Mesodermal cell (in vitro differentiated cells): ENCODE measurements around the gene GNG13.
"Not testable (repeated sequence)": the region's sequence is repeated elsewhere in the genome, so short reads cannot be mapped to it uniquely, and the experiment has no call there.

Experiments used
- H3K27ac ChIP-seq: 2 replicates; pipeline ENCODE4 v1.7.0; 2013; ENCODE audit warnings: mild to moderate bottlenecking, low read depth, low read length, moderate library complexity; ENCODE audit not compliant: severe bottlenecking
- H3K36me3 ChIP-seq: 2 replicates; pipeline ENCODE4 v1.7.1; 2013; ENCODE audit warnings: mild to moderate bottlenecking, low read length, moderate library complexity; ENCODE audit not compliant: control insufficient read depth, insufficient read depth
- H3K4me1 ChIP-seq: one replicate; pipeline ENCODE4 v1.7.1; 2013; ENCODE audit warnings: mild to moderate bottlenecking, low read length; ENCODE audit not compliant: insufficient read depth, control insufficient read depth, poor library complexity, severe bottlenecking
- H3K4me3 ChIP-seq: 2 replicates; pipeline ENCODE4 v1.7.0; 2013; ENCODE audit warnings: low read length, control low read depth, mild to moderate bottlenecking; ENCODE audit not compliant: insufficient read depth, poor library complexity, severe bottlenecking; ENCODE audit errors: extremely low read depth
- H3K9me3 ChIP-seq: 2 replicates; pipeline ENCODE4 v1.7.1; 2013; ENCODE audit warnings: mild to moderate bottlenecking, low read length, moderate library complexity; ENCODE audit not compliant: control insufficient read depth
- WGBS, 2 experiments: methylation state at CpG; one replicate each; pipeline ENCODE4 v1.1.5; 2013; ENCODE audit warnings: missing lambda C conversion rate in 2 of 2; ENCODE audit not compliant: insufficient coverage in 2 of 2; 5-methylcytosine and 5-hydroxymethylcytosine counted together

Gene GNG13

GRCh38 chr16:841455-842060 lies 41.0 kb upstream of the GNG13 start:
- Histone ChIP-seq H3K36me3 (no peaks in the 10 kb centered on the region), H3K27ac (no peak overlapping the region), H3K9me3 (no peaks in the 10 kb centered on the region), H3K4me3 (no peak overlapping the region), H3K4me1 (no peaks in the 10 kb centered on the region)
- WGBS, 2 experiments: 93 to 94% methylated on average over 27 of the region's 27 CpGs

GRCh38 chr16:840561-841454 lies 40.3 kb upstream of the GNG13 start:
- H3K4me1 ChIP-seq: no peaks in the 10 kb centered on the region
- WGBS, 2 experiments: 88 to 95% methylated on average over 28 to 29 of the region's 34 CpGs
- no peaks in the 10 kb centered on the region for H3K36me3 ChIP-seq
- no peak overlapping the region for H3K27ac ChIP-seq
- peaks cover 7% of the 10 kb centered on the region for H3K9me3 ChIP-seq
- H3K4me3 ChIP-seq: no peak overlapping the region

- WGBS, 2 experiments: 88 to 94% methylated on average over 22 of the region's 24 CpGs
- H3K4me3 ChIP-seq: no peak overlapping the region
Measured at GRCh38 chr16:839643-840408, 39.3 kb upstream of the GNG13 start.

GRCh38 chr16:838741-839140 lies 38.2 kb upstream of the GNG13 start:
- H3K36me3 ChIP-seq: no peaks in the 10 kb centered on the region
- H3K4me3 ChIP-seq: no peak overlapping the region
- no peak overlapping the region for H3K27ac ChIP-seq
- WGBS, 2 experiments: 86 to 93% methylated on average over 2 to 14 of the region's 14 CpGs
- H3K4me1 ChIP-seq: no peaks in the 10 kb centered on the region
- H3K9me3 ChIP-seq: peaks cover 11% of the 10 kb centered on the region

More at GRCh38 chr16:839643-840408, 39.3 kb upstream of the GNG13 start:
- Histone ChIP-seq H3K4me1 (no peaks in the 10 kb centered on the region), H3K27ac (no peak overlapping the region), H3K36me3 (no peaks in the 10 kb centered on the region), H3K9me3 (peaks cover 11% of the 10 kb centered on the region)

DNA sequence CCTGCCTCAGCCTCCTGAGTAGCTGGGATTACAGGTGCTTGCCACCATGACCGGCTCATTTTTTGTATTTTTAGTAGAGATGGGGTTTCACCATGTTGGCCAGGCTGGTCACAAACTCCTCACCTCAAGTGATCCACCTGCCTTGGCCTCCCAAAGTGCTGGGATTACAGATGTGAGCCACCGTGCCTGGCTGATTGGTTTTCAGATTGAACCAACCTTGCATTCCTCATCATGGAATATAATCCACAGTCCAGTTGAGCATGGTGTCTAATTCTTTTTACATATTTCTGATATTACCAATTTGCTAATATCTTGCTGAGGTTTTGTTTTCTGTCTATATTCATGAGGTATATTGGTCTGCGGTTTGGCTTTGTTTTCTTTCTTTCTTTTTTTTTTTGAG lies 36.3 kb upstream of the GNG13 start:
- H3K9me3 ChIP-seq: peaks cover 11% of the 10 kb centered on the region
- H3K27ac ChIP-seq, H3K4me3 ChIP-seq, H3K36me3 ChIP-seq, H3K4me1 ChIP-seq: not testable (repeated sequence)
- WGBS, 2 experiments: 83 to 93% methylated on average over 1 to 3 of the region's 3 CpGs

GRCh38 chr16:836221-836620 lies 35.7 kb upstream of the GNG13 start:
- no peaks in the 10 kb centered on the region for H3K36me3 ChIP-seq
- no peak overlapping the region for H3K4me3 ChIP-seq
- no peak overlapping the region for H3K27ac ChIP-seq
- H3K9me3 ChIP-seq: peaks cover 11% of the 10 kb centered on the region
- WGBS, 2 experiments: 77 to 88% methylated on average over 1 to 3 of the region's 4 CpGs
- H3K4me1 ChIP-seq: no peaks in the 10 kb centered on the region

GRCh38 chr16:835373-835772 lies 34.8 kb upstream of the GNG13 start:
- WGBS, 2 experiments: 94 to 97% methylated on average over 6 to 8 of the region's 10 CpGs
- no peaks in the 10 kb centered on the region for H3K36me3 ChIP-seq
- H3K27ac ChIP-seq: no peak overlapping the region

GRCh38 chr16:833411-833810 lies 32.9 kb upstream of the GNG13 start:
- Histone ChIP-seq H3K27ac (no peak overlapping the region), H3K9me3 (peaks cover 11% of the 10 kb centered on the region), H3K36me3 (no peaks in the 10 kb centered on the region), H3K4me1 (no peaks in the 10 kb centered on the region), H3K4me3 (no peak overlapping the region)
- 90 to 91% methylated on average over 11 to 14 of the region's 14 CpGs for WGBS, 2 experiments

More at GRCh38 chr16:835373-835772, 34.8 kb upstream of the GNG13 start:
- H3K9me3 ChIP-seq: peaks cover 11% of the 10 kb centered on the region
- H3K4me3 ChIP-seq: no peak overlapping the region
- H3K4me1 ChIP-seq: no peaks in the 10 kb centered on the region

GRCh38 chr16:832652-833336 lies 32.3 kb upstream of the GNG13 start:
- 88 to 89% methylated on average over 14 to 24 of the region's 35 CpGs for WGBS, 2 experiments
- H3K36me3 ChIP-seq: no peaks in the 10 kb centered on the region
- H3K4me1 ChIP-seq: no peaks in the 10 kb centered on the region
- H3K9me3 ChIP-seq: peaks cover 11% of the 10 kb centered on the region
- H3K4me3 ChIP-seq: no peak overlapping the region
- no peak overlapping the region for H3K27ac ChIP-seq
